Activated T-cell treated with anti-CD3 and anti-CD28 coated beads, Interleukin-2, amount 50 U/mL, for 1 hour (primary cell): Measurements from ENCODE around the gene CBY2.

Source experiments
- DNase-seq: peaks from one replicate; pipeline ENCODE4 v3.0.0-alpha.2; 2020

CBY2 gene

DNA sequence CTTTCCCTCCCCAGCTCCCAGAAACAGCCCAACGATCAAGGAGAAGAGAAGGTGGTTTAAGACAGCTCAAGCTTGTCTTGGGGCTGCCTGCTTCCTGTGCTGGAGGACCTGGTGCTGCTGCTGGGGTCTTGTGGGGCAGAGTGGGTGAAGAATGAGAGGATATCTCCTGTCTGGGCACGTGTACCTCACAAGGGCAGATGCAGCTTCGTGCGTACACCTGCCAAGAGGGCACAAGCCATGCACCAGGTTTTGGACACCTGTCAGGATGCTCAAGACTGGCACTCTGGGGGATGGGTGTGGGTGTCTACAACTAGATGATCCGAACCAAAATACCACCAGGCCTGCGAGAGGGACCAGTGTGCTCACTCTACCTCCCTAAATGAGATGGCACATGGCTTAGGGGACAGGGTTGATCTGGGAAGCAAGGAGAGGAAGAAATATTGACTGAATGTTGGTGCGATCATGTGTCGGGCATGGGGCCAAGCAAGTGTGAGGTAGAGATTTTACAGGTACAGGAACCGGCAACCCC lies 2.2 kb downstream of the CBY2 start:
- no peak for DNase-seq

DNA sequence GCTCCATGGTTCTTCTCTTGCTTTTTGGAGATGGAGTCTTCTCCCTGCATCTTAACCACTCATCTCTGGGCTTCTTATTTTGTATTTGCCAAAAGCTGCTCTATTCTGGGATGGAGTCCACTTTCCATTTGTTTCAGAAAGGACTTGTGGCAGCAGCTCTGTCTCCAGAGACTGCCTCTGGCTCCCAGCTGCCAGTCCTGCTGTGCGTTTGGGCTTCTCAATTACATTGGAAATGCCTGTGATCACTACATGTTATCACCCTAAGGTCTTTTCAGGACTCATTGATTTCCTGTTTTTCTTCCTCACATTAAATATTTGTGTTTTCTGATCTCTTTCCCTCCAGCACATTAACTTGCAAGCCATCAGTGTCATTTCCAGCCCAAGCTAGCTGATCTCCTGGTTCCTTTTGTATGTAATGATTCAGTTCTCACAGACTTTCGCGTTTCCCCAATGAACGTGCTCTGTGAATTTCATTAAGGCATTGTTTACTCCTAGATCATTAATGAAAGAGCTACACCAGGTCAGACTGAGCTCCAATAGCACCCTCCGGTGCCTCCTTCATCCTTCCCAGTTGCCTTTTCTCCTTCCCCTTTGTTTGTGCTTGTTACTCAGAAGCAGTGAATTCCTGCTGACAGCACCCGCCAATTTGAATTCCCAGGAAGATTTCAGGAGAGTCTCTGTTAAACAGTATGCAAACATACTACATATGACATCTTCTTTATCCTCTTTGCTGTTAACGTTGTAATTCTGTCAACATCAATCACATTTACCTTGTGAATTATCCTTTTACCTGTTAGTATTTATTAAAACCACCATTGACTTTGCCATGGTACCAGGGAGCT lies 3.0 kb downstream of the CBY2 start:
- no peak for DNase-seq

GRCh38 chr13:45705918-45706317 lies 3.8 kb downstream of the CBY2 start:
- no peak for DNase-seq

DNA sequence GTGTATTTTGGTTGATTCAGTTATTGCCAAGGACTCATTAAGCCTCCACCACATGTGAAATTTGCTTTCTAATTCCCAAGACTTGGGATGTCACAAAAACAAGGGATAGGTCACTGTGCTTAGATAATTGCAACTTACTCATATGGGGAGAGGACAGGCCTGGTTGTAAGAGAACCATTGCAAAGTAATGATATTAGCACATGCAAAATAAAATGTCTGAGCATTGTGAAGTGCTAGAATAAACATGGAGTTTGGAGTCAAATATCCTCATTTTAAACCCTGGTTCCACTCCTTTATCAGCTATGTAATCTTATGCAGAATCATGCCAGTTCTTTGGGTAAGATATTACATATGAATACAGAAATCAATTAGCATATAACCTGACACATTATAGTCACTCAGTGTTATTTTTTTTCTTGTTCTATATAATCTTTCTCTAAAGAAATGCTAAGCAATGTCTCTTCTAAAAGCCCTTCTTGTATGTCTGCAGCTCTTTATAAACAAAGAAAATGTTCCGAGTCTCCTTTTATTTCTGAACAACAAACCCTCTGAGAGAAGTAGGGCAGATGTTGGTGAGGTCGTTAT lies 5.5 kb downstream of the CBY2 start:
- no peak for DNase-seq

- DNase-seq, result no peak
Measured at GRCh38 chr13:45711951-45712350, 9.8 kb downstream of the CBY2 start.

DNA sequence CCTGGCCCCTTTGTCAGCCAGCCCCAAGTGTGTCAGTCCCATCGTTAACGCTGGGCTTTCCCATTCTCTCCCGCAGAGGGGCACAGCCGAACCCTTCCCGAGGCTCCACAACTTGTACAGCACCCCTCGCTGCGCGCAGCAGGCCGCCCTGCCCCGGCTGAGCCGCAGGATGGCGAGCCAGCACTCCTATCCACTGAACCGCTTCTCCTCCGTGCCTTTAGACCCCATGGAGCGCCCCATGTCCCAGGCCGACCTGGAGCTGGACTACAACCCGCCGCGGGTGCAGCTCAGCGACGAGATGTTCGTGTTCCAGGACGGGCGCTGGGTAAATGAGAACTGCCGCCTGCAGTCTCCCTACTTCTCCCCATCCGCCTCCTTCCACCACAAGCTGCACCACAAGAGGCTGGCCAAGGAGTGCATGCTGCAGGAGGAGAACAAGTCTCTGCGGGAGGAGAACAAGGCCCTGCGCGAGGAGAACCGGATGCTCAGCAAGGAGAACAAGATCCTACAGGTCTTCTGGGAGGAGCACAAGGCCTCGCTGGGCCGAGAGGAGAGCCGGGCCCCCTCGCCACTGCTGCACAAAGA lies 11.1 kb downstream of the CBY2 start:
- DNase-seq, result no peak

DNA sequence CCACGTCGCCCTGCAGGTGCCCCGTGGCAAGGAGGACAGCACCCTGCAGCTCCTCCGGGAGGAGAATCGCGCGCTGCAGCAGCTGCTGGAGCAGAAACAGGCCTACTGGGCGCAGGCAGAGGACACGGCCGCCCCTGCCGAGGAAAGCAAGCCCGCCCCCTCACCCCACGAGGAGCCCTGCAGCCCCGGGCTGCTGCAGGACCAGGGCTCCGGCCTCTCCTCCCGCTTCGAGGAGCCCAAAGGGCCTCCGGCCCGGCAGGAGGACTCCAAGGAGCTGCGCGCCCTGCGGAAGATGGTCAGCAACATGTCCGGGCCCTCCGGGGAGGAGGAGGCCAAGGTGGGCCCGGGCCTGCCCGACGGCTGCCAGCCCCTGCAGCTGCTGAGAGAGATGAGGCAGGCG lies 11.6 kb downstream of the CBY2 start:
- no peak for DNase-seq

DNA sequence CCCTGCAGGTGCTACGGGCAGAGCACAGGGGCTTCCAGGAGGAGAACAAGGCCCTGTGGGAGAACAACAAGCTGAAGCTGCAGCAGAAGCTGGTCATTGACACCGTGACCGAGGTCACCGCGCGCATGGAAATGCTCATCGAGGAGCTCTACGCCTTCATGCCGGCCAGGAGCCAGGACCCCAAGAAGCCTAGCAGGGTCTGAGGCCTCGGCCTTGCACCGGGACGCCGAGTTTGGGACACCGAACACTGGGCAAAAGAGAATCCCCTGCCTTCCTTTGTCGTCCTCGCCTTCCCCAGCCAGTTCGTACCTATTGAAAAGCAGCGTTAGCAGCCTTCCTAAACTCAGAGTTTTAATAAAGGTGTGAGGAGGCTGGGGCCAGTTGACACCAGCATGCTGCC lies 12.1 kb downstream of the CBY2 start:
- DNase-seq, result no peak

DNA sequence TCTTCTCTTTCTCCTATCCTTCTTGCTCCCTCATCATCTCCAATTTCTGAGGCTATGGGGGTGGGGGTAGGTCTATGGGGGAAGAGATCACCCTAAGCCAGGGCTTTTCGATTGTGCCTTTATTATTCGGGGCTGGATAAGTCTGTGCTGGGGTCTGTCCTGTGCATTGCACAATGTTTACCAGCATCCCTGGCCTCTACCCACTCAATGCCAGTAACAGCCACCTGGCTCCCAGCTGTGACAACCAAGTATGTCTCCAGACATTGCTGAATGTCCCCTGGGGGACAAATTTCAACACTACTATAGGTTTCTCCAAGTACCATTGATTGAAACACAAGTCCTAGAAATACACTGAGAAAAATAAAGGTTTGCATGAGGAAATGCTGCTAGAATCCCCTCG lies 13.2 kb downstream of the CBY2 start:
- DNase-seq, result no peak

DNA sequence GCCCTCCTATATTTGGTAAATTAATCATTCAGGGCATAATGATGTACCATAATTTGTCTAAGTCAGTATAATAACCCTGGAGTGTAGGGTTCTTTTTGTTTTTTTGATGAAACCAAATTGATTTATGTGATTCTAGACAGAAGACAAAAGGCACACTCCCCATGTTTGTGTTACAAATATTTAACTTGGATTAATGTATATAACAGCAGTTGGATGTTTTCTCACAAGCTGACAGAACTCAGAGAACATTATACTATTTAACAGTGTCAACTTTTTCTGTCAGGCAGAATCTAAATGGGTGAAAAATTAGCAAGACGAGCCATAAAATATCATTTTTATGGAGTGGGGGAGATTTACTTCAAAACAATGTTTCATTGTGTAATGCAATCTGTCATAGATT lies 15.2 kb downstream of the CBY2 start:
- no peak for DNase-seq

DNA sequence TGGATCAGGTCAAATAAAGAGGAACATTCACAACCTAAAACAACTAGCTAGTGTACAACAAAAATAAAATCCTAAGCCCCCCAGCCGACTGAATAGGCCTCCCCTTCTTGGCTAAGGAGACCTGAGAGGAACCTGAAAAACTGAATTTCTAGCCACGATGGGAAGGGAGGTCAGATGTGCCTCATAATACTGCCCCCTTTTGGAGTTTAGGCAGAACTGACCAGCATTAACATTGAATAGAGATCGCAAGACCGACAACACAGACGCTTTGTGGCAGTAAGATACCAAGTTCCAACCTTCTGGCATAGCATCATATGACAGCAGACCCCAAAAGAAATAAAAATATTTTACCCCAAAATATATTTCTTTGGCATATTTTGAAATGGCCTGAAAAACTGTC lies 15.9 kb downstream of the CBY2 start:
- no peak for DNase-seq

GRCh38 chr13:45718992-45719391 lies 16.9 kb downstream of the CBY2 start:
- DNase-seq, result no peak

DNA sequence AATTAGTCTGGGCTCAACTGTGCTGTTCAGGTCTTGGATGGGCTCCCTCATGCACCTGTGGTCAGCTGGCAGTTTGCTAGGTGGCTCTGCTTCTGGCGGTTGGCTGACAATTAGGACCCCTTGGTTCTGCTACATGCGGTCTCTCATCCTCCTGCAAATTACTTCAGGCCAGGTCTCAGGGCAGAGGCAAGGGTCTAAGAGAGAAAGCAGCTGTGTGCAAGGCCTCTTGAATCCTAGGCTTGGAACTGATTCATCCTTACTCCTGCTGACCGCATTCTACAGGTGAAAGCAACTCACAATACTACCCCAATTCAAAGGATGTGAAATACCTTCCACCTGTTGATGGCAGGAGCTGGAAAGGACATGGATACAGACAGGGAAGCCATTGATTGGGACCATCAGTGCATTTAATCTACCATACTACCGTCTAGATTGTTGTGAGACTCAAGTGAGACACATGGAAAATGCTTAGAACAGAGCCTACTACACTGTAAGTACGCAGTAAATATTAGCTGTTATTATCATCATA lies 19.1 kb downstream of the CBY2 start:
- no peak for DNase-seq

- no peak for DNase-seq
Measured at GRCh38 chr13:45723798-45724197, 21.7 kb downstream of the CBY2 start.

DNA sequence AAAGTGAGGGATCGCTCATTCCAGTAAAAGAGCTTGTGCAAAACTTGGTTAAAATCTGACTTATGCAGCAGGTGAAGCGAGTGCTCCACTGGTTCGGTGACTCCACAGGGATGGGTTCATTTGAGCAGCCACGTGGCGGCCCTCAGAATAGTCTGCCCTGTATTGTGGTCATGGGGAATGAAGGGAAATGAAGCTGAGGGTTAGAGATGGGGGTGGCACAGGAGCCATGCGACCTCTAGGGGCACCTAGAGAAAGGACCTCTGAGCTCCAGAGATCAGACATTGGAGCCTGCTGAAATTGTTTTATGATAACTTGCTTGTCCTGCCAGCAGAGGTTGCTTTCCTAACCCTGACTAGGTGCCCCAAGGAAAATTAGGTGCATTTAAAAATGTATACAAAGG lies 26.6 kb downstream of the CBY2 start:
- DNase-seq, result no peak

DNA sequence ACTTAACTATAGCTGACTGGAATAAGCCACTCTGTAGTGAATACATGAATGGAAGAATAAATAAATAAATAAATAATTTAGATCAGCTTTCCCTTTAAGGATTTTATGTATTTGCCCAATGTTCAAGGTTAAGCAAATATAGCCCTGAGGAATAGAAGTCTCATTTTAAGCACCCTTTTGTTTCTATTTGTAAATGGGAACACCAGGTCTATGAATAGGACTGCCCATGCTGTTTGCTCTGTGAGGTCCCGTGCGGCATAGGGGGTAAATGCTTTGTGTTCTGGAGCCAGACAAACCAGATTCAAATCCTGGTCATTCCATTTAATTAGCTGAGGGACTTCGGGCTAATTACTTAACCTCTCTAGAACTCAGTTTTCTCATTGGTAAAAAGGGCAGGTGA lies 29.3 kb downstream of the CBY2 start:
- DNase-seq, result no peak

GRCh38 chr13:45732916-45733315 lies 30.8 kb downstream of the CBY2 start:
- no peak for DNase-seq

- no peak for DNase-seq
Measured at GRCh38 chr13:45733361-45733760, 31.2 kb downstream of the CBY2 start.

- DNase-seq, result no peak
Measured at GRCh38 chr13:45737571-45738017, 35.5 kb downstream of the CBY2 start.

DNA sequence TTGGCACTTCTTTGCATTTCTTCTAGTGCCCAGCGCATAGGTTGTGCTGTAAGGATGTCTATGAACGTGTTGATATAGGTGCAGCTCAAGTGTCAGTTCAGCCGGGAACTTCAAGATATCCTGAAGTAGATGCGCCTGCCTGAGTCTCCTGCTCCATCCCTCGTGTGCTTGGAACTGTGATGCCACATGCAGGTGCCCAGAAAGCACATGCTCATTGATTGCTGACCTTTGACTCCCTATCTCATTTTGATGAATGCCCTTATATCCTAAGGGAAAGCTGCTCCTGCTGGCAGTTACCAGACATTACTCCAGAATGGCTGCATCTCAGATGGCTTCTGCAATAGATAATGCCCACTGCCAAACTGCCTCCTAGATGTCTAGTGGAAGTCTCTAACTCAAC lies 40.9 kb downstream of the CBY2 start:
- DNase-seq, result no peak

DNA sequence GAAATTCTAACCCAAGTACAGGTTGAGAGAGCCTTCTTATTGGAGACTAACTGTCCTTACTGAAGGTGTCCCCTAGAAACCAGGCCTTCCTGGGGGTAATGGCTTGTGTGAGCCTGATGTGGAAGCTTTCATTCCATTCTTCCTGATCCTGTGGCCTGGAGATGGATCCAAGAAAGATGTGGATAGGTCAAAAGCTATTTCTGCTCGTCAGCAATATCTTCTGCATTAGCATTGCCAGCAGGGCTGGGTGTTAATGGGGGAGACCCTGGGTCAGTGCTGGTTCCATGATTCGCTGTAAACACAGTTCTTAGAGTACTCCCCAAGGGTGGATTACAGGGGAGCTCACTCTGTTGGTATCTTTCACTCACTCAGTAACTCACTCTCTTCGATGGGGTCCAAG lies 42.9 kb downstream of the CBY2 start:
- DNase-seq, result no peak

- DNase-seq, result no peak
Measured at GRCh38 chr13:45747071-45747470, 45.0 kb downstream of the CBY2 start.

GRCh38 chr13:45748941-45749759 lies 47.0 kb downstream of the CBY2 start:
- no peak for DNase-seq
